Heart left ventricle (tissue), 16 donors: ENCODE results near the gene MTNR1B. TPM values are rescaled to one million over a fixed set of nuclear protein-coding genes. Genes with fewer than 3 reads are reported as not detected.

Experiments
- ATAC-seq, 4 donors: fragments of 200-7000 bp; cut with Tn5 transposase; one replicate each; pipeline ENCODE4 v1.9.1; 2020 to 2022; ENCODE audit warnings: moderate library complexity in 4 of 4, mild to moderate bottlenecking in 3 of 4, moderate number of reproducible peaks in 1 of 4
- DNase-seq, 5 donors: peaks; one replicate each; pipeline ENCODE4 v3.0.0-alpha.2; 2020
- H3K27ac ChIP-seq, 12 donors: fragments of 200-600 bp; sonication (generic) in 4 of 12; one replicate each; pipeline versions ENCODE4 v1.5.0 to v1.8.0; 2016 to 2022; ENCODE audit warnings: mild to moderate bottlenecking in 2 of 12
- H3K27me3 ChIP-seq, 9 donors: fragments of 200-600 bp; sonication (generic) in 2 of 9; one replicate each; pipeline versions ENCODE4 v1.5.1 to v1.8.0; 2016 to 2022; ENCODE audit warnings: mild to moderate bottlenecking in 3 of 9
- H3K36me3 ChIP-seq, 9 donors: fragments of 200-600 bp; sonication (generic) in 2 of 9; one replicate each; pipeline versions ENCODE4 v1.5.0 to v1.8.0; 2018 to 2022; ENCODE audit warnings: mild to moderate bottlenecking in 2 of 9
- H3K4me1 ChIP-seq, 12 donors: fragments of 200-600 bp; sonication (generic) in 4 of 12; one replicate each; pipeline versions ENCODE4 v1.5.0 to v1.8.0; 2016 to 2022; ENCODE audit warnings: mild to moderate bottlenecking in 3 of 12
- H3K4me3 ChIP-seq, 12 donors: fragments of 200-600 bp; sonication (generic) in 4 of 12; one replicate each; pipeline versions ENCODE4 v1.5.0 to v1.8.0; 2017 to 2022; ENCODE audit warnings: mild to moderate bottlenecking in 9 of 12, moderate library complexity in 4 of 12
- H3K9me3 ChIP-seq, 12 donors: fragments of 200-600 bp; sonication (generic) in 4 of 12; one replicate each; pipeline versions ENCODE4 v1.5.0 to v1.8.0; 2016 to 2022; ENCODE audit warnings: mild to moderate bottlenecking in 1 of 12
- CTCF ChIP-seq, 12 donors: fragments of 200-600 bp; sonication (generic) in 4 of 12; IDR thresholded peaks; one replicate each; pipeline versions ENCODE4 v1.5.0 to v1.8.0; 2018 to 2022; ENCODE audit warnings: antibody characterized with exemption in 12 of 12, mild to moderate bottlenecking in 5 of 12
- POLR2A ChIP-seq, 2 donors: fragments of 450-650 bp; IDR thresholded peaks; one replicate each; pipeline ENCODE4 v1.6.1; 2017; ENCODE audit warnings: antibody characterized with exemption in 2 of 2, mild to moderate bottlenecking in 2 of 2, moderate library complexity in 2 of 2
- WGBS, 4 donors: extraction: QIAGEN DNeasy Blood & Tissue Kit in 2 of 4; methylation state at CpG; one replicate each; pipeline versions ENCODE4 v1.1.5 to v1.1.7; 2013 to 2018; 5-methylcytosine and 5-hydroxymethylcytosine counted together
- intact Hi-C, 10 donors: fragments of 100-400 bp; cut with DNase I; formaldehyde crosslinking; loops; one replicate each; pipeline versions ENCODE4 v1.11.1 to v1.14.2; 2022
- polyA plus RNA-seq, 2 donors: library from polyadenylated mRNA; stranded (reverse); fragments of 200-250 nt; gene quantifications; one replicate each; pipeline ENCODE4 v1.2.3, GENCODE V29; 2013
- total RNA-seq, 9 donors: library from RNA; depleted of rRNA in 2 of 9; stranded (reverse); fragments of >200 nt in 2 of 9; fragmentation: NEBNext Ultra II Directional in 3 of 9; extraction: Animal tissue kit (Norgen Biotek cat#: 25700) in 3 of 9; gene quantifications; one replicate each; pipeline versions ENCODE4 v1.1.0 to v1.2.4, GENCODE V29; 2016 to 2023
- donor health status: ischemic (EF 13 %, LVEDD 7.1; RV severe dilation, severe dysfunction).
- donor health status: healthy with polysubstance abuse.
- donor health status: DM: no; HTN: yes; CAD: no.
- donor health status: DM: no; HTN: no; CAD: no.
- donor health status: ischemic (EF 25% LVEDD 6.9; RV normal size, moderate dysfunction).
- donor health status: ischemic (EF 25% LVEDD 5.7; RV mildly dilated, moderate dysfunction).
- donor health status: healthy.
- donor health status: DM: yes; HTN: yes; CAD: no.
- donor health status: ischemic (EF 35%, LVEDD 5.7; RV mildly dilated, moderate dysfunction).
- donor health status: nonischemic (EF 11% LVEDD 7.7; RV severe dilation, severe dysfunction).
- donor health status: DM: yes; HTN: yes; CAD: no.
- donor health status: PGD.
- donor health status: ischemic (EF 29% LVEDD 5.4; RV normal size, mild dysfunction).
- donor health status: nonischemic (EF 23%, LVEDD 6.1; RV moderate dilation, normal function).

Gene MTNR1B
- total and polyA plus RNA-seq, 11 donors = not detected

DNA sequence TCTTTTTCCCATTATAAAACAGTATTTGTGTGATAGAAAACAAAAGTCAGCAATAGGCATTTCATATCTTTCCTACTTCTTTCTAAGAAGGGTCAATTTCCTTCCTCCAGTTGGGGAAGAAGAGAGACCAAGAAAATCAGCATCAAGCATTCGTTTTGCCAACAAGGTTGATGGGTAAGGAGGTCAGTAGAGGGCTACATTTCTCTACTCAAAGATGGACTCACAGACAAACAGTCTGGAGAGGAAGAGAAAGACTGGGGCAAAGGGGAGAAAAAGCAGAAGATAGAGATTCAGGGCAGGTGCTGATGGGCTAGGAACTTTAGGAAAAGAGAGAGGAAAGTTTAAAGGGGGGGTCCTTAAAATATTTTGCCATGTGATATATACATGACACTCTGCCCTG is 8.6 kb upstream of the MTNR1B start:
- intact Hi-C loops = no loop called here
- no peak for ATAC-seq
- DNase-seq = no peak
- H3K9me3 ChIP-seq = no peaks in the 10 kb centered on the region
- no peaks in the 10 kb centered on the region for H3K36me3 ChIP-seq
- WGBS, 4 donors = 37 to 49% (median 44%) methylated on average over 1 of the region's 1 CpG
- no peak overlapping the region for H3K27ac ChIP-seq
- TF ChIP-seq POLR2A (IDR thresholded peaks at IDR 0.05) (no peak), CTCF (IDR thresholded peaks at IDR 0.05) (no peak)
- H3K27me3 ChIP-seq = peaks cover 0 to 8% (median 0%) of the 10 kb centered on the region in 9 donors
- no peaks in the 10 kb centered on the region for H3K4me1 ChIP-seq
- no peak overlapping the region for H3K4me3 ChIP-seq

- no peak for ATAC-seq
- Histone ChIP-seq H3K27me3 (peaks cover 0 to 9% (median 0%) of the 10 kb centered on the region in 9 donors), H3K27ac (no peak overlapping the region), H3K4me1 (no peaks in the 10 kb centered on the region), H3K4me3 (no peak overlapping the region), H3K36me3 (no peaks in the 10 kb centered on the region), H3K9me3 (no peaks in the 10 kb centered on the region)
- intact Hi-C loops = no loop called here
- DNase-seq = no peak
- no peak for TF ChIP-seq CTCF (IDR thresholded peaks at IDR 0.05)
- TF ChIP-seq POLR2A (IDR thresholded peaks at IDR 0.05) = no peak
- WGBS, 4 donors = 75 to 87% (median 84%) methylated on average over 1 of the region's 1 CpG
Observed at GRCh38 chr11:92962446-92962845, 7.0 kb upstream of the MTNR1B start.

- Histone ChIP-seq H3K27me3 (peaks cover 0 to 29% (median 6%) of the 10 kb centered on the region in 9 donors), H3K4me3 (no peak overlapping the region), H3K9me3 (no peaks in the 10 kb centered on the region), H3K27ac (no peak overlapping the region), H3K36me3 (no peaks in the 10 kb centered on the region), H3K4me1 (no peaks in the 10 kb centered on the region)
- ATAC-seq (no peak), DNase-seq (no peak)
- WGBS, 4 donors = 81 to 89% (median 83%) methylated on average over 8 of the region's 8 CpGs
- intact Hi-C loops = no loop called here
- TF ChIP-seq POLR2A (IDR thresholded peaks at IDR 0.05) (no peak), CTCF (IDR thresholded peaks at IDR 0.05) (no peak)
Observed at GRCh38 chr11:92964471-92964870, 5.0 kb upstream of the MTNR1B start.

- no peak for DNase-seq
- Histone ChIP-seq H3K27me3 (peaks cover 0 to 36% (median 13%) of the 10 kb centered on the region in 9 donors), H3K9me3 (no peaks in the 10 kb centered on the region), H3K4me3 (no peak overlapping the region), H3K27ac (no peak overlapping the region), H3K4me1 (no peaks in the 10 kb centered on the region), H3K36me3 (no peaks in the 10 kb centered on the region)
- TF ChIP-seq POLR2A (IDR thresholded peaks at IDR 0.05) (no peak), CTCF (IDR thresholded peaks at IDR 0.05) (no peak)
- intact Hi-C loops = no loop called here
- ATAC-seq = no peak
- 66 to 74% (median 70%) methylated on average over 2 of the region's 2 CpGs for WGBS, 4 donors
Observed at GRCh38 chr11:92965196-92965595, 4.3 kb upstream of the MTNR1B start.
